CD14-positive monocyte (primary cell): ENCODE results near the gene ANGPTL1. TPM values are rescaled to one million over a fixed set of nuclear protein-coding genes. Genes with fewer than 3 reads are reported as not detected.

ENCODE experiments used
- DNase-seq, 3 donors: peaks; one replicate each; pipeline ENCODE4 v3.0.0-alpha.2; 2011 to 2022
- H2AFZ ChIP-seq: 2 replicates; pipeline ENCODE4 v1.6.0; 2012; ENCODE audit warnings: mild to moderate bottlenecking, low read depth, low read length, inconsistent platforms; ENCODE audit not compliant: insufficient read depth, poor library complexity, severe bottlenecking
- H3K27ac ChIP-seq, 2 donors: 1 replicate in 1 of 2; 2 replicates in 1 of 2; pipeline ENCODE4 v1.5.1; 2012 to 2013; ENCODE audit warnings: low read length in 2 of 2, control low read depth in 1 of 2, inconsistent platforms in 1 of 2, low read depth in 1 of 2, mild to moderate bottlenecking in 1 of 2
- H3K27me3 ChIP-seq, 2 donors: one replicate each; pipeline versions ENCODE4 v1.6.0 to v1.6.1; 2011 to 2013; ENCODE audit warnings: low read length in 2 of 2; ENCODE audit not compliant: control insufficient read depth in 2 of 2, insufficient read depth in 2 of 2
- H3K36me3 ChIP-seq, 2 donors: replicated peaks in 1 of 2; 1 replicate in 1 of 2; 2 replicates in 1 of 2; pipeline versions ENCODE4 v1.5.1 to v1.6.1; 2012 to 2013; ENCODE audit warnings: low read length in 2 of 2, control low read depth in 1 of 2, inconsistent platforms in 1 of 2, mild to moderate bottlenecking in 1 of 2; ENCODE audit not compliant: insufficient read depth in 2 of 2, control insufficient read depth in 1 of 2
- H3K4me1 ChIP-seq, 2 donors: 1 replicate in 1 of 2; 2 replicates in 1 of 2; pipeline versions ENCODE4 v1.5.1 to v1.6.1; 2012 to 2013; ENCODE audit warnings: low read length in 2 of 2, control low read depth in 1 of 2, inconsistent platforms in 1 of 2, mild to moderate bottlenecking in 1 of 2, moderate library complexity in 1 of 2; ENCODE audit not compliant: insufficient read depth in 2 of 2, control insufficient read depth in 1 of 2
- H3K4me2 ChIP-seq: replicated peaks from 2 replicates; pipeline ENCODE3; 2012; ENCODE audit warnings: low read length, moderate library complexity, mild to moderate bottlenecking; ENCODE audit not compliant: poor library complexity, severe bottlenecking; ENCODE audit errors: extremely low read depth
- H3K4me3 ChIP-seq, 3 experiments: fragments of 200-600 bp in 1 of 3; sonication (generic) in 1 of 3; replicated peaks in 1 of 3; 1 replicate in 2 of 3; 2 replicates in 1 of 3; pipeline ENCODE4 v1.5.1; 2011 to 2013; ENCODE audit warnings: low read length in 3 of 3, mild to moderate bottlenecking in 3 of 3, control low read depth in 2 of 3, low read depth in 2 of 3, inconsistent platforms in 1 of 3, moderate library complexity in 1 of 3
- H3K79me2 ChIP-seq: 2 replicates; pipeline ENCODE4 v1.6.0; 2012; ENCODE audit warnings: mild to moderate bottlenecking, control low read depth, inconsistent platforms, low read length, moderate library complexity; ENCODE audit not compliant: insufficient read depth
- H3K9ac ChIP-seq: 2 replicates; pipeline ENCODE4 v1.6.0; 2017; ENCODE audit warnings: low read length, mild to moderate bottlenecking; ENCODE audit not compliant: insufficient read depth, poor library complexity, severe bottlenecking
- H3K9me3 ChIP-seq, 2 donors: replicated peaks in 1 of 2; 1 replicate in 1 of 2; 2 replicates in 1 of 2; pipeline versions ENCODE4 v1.5.1 to v1.6.1; 2012 to 2013; ENCODE audit warnings: low read length in 2 of 2, control low read depth in 1 of 2; ENCODE audit not compliant: control insufficient read depth in 1 of 2, insufficient read depth in 1 of 2
- H4K20me1 ChIP-seq: 2 replicates; pipeline ENCODE4 v1.6.0; 2012; ENCODE audit warnings: mild to moderate bottlenecking, low read length, control low read depth, moderate library complexity; ENCODE audit not compliant: insufficient read depth
- H3K27ac Mint-ChIP-seq, 7 donors: one replicate each; pipeline ENCODE4 v1.8.0; 2020; ENCODE audit warnings: mild to moderate bottlenecking in 7 of 7, mixed read lengths in 7 of 7, moderate library complexity in 6 of 7, inconsistent platforms in 2 of 7
- H3K27me3 Mint-ChIP-seq, 3 donors: one replicate each; pipeline ENCODE4 v1.8.0; 2021 to 2022; ENCODE audit warnings: low read depth in 3 of 3, mild to moderate bottlenecking in 3 of 3, mixed read lengths in 3 of 3, moderate library complexity in 3 of 3, inconsistent platforms in 1 of 3
- H3K36me3 Mint-ChIP-seq, 2 donors: one replicate each; pipeline ENCODE4 v1.8.0; 2020; ENCODE audit warnings: mixed read lengths in 2 of 2, inconsistent platforms in 1 of 2, mild to moderate bottlenecking in 1 of 2
- H3K4me1 Mint-ChIP-seq: one replicate; pipeline ENCODE4 v1.8.0; 2020; ENCODE audit warnings: mild to moderate bottlenecking, mixed read lengths
- H3K4me3 Mint-ChIP-seq, 2 donors: one replicate each; pipeline ENCODE4 v1.8.0; 2020; ENCODE audit warnings: mild to moderate bottlenecking in 2 of 2, mixed read lengths in 2 of 2, moderate library complexity in 1 of 2
- H3K9me3 Mint-ChIP-seq, 7 donors: one replicate each; pipeline ENCODE4 v1.8.0; 2020 to 2022; ENCODE audit warnings: mixed read lengths in 7 of 7, mild to moderate bottlenecking in 6 of 7, moderate library complexity in 6 of 7, inconsistent platforms in 2 of 7
- WGBS: methylation state at CpG from one replicate; pipeline ENCODE4 v1.1.5; 2013; ENCODE audit warnings: missing lambda C conversion rate; ENCODE audit not compliant: insufficient coverage; 5-methylcytosine and 5-hydroxymethylcytosine counted together
- intact Hi-C, 2 donors: fragments of 100-400 bp; cut with micrococcal nuclease; formaldehyde crosslinking; loops; one replicate each; pipeline versions ENCODE4 v1.15.0 to v1.15.1; 2023
- polyA plus RNA-seq, 3 donors: library from polyadenylated mRNA; depleted of rRNA in 1 of 3; unstranded in 2 of 3; stranded (reverse) in 1 of 3; fragments of 300-500 nt in 2 of 3; fragments of >200 nt in 1 of 3; fragmentation: Illumina TruSeq in 2 of 3; gene quantifications; 1 replicate in 2 of 3; 2 replicates in 1 of 3; pipeline ENCODE4 v1.2.3, GENCODE V29; 2012 to 2021
- TF ChIP-seq, protein P1 (sequence below): fragments of 200-600 bp; IDR thresholded peaks from one replicate; pipeline ENCODE4 v1.8.0; 2022; ENCODE audit warnings: antibody characterized with exemption, mild to moderate bottlenecking

ANGPTL1 gene
- polyA plus RNA-seq, 3 donors = not detected

DNA sequence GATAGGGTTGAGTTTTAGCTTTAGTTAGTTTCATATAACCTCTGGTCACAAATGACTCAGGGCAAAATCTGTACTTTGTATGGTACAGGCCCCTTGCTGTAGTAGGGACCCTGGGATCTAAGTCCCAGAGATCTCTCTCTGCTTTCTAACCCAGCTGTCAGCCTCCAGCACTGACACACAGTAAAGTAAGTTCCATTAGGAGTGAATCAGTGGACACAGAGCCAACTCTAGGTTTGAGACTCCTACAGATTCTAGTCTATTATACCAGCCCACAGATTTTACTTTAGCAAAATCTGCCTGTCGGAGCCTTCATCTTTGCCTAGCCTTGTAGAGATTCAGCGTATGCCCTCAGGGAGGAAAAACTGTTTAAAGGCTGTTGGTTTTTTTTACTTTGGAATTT lies 52.5 kb downstream of the ANGPTL1 start:
- Histone ChIP-seq H2AFZ (no peak overlapping the region), H3K4me2 (no peak overlapping the region), H3K27ac (no peak overlapping the region), H3K9me3 (no peaks in the 10 kb centered on the region), H3K9ac (no peak overlapping the region), H3K36me3 (no peaks in the 10 kb centered on the region), H3K27me3 (no peaks in the 10 kb centered on the region), H3K4me3 (no peak overlapping the region), H3K79me2 (no peaks in the 10 kb centered on the region), H4K20me1 (no peaks in the 10 kb centered on the region), H3K4me1 (no peaks in the 10 kb centered on the region)
- Mint-ChIP-seq H3K36me3 (peaks cover 6 to 14% of the 10 kb centered on the region in 2 donors), H3K4me3 (no peak overlapping the region), H3K27ac (no peak overlapping the region), H3K27me3 (no peaks in the 10 kb centered on the region), H3K9me3 (peaks cover 0 to 1% (median 0%) of the 10 kb centered on the region in 7 donors), H3K4me1 (no peaks in the 10 kb centered on the region)
- intact Hi-C loops = no loop called here
- DNase-seq = no peak
- TF ChIP-seq, protein P1, sequence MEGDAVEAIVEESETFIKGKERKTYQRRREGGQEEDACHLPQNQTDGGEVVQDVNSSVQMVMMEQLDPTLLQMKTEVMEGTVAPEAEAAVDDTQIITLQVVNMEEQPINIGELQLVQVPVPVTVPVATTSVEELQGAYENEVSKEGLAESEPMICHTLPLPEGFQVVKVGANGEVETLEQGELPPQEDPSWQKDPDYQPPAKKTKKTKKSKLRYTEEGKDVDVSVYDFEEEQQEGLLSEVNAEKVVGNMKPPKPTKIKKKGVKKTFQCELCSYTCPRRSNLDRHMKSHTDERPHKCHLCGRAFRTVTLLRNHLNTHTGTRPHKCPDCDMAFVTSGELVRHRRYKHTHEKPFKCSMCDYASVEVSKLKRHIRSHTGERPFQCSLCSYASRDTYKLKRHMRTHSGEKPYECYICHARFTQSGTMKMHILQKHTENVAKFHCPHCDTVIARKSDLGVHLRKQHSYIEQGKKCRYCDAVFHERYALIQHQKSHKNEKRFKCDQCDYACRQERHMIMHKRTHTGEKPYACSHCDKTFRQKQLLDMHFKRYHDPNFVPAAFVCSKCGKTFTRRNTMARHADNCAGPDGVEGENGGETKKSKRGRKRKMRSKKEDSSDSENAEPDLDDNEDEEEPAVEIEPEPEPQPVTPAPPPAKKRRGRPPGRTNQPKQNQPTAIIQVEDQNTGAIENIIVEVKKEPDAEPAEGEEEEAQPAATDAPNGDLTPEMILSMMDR = no peak
- WGBS = no CpG with 5 or more reads among the region's 2 CpGs

DNA sequence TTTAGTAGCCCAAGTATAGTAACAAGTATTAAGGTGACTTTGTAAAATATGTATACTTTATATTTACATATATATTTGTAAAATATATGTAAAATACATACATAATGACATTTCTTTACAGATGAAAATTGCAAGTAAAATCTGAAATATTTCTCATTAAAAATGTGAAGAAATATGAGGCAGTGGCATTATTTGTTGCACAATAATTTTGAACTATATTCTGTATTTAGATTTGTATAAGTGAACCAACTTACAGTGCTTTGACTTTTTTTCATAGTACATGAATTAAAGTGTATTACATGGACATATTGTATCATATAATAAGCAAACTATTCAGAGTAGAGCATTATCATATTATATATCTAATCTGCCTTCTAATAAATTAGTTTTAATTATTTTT lies 60.3 kb downstream of the ANGPTL1 start:
- no peaks in the 10 kb centered on the region for H3K9me3 Mint-ChIP-seq
- no peaks in the 10 kb centered on the region for H3K4me1 Mint-ChIP-seq
- H3K27ac Mint-ChIP-seq = no peak overlapping the region
- no peaks in the 10 kb centered on the region for H3K27me3 ChIP-seq
- H3K27me3 Mint-ChIP-seq = no peaks in the 10 kb centered on the region
- no peaks in the 10 kb centered on the region for H3K79me2 ChIP-seq
- H3K27ac ChIP-seq = no peak overlapping the region
- H3K36me3 ChIP-seq = peaks cover 0 to 9% of the 10 kb centered on the region in 2 donors
- no peaks in the 10 kb centered on the region for H3K4me1 ChIP-seq
- no peaks in the 10 kb centered on the region for H3K9me3 ChIP-seq
- H3K36me3 Mint-ChIP-seq = peaks cover 15 to 18% of the 10 kb centered on the region in 2 donors
- no peak overlapping the region for H3K9ac ChIP-seq
- DNase-seq = no peak
- intact Hi-C loops = no loop called here
- H3K4me3 ChIP-seq = no peak overlapping the region
- TF ChIP-seq, protein P1 = no peak
- no peak overlapping the region for H2AFZ ChIP-seq
- no peak overlapping the region for H3K4me3 Mint-ChIP-seq
- no peak overlapping the region for H3K4me2 ChIP-seq
- no peaks in the 10 kb centered on the region for H4K20me1 ChIP-seq
